Mesodermal cell (in vitro differentiated cells): Measurements from ENCODE around the gene CCNQ.

Experiments
- H3K27ac ChIP-seq: 2 replicates; pipeline ENCODE4 v1.7.0; 2013; ENCODE audit warnings: mild to moderate bottlenecking, low read depth, low read length, moderate library complexity; ENCODE audit not compliant: severe bottlenecking
- H3K36me3 ChIP-seq: 2 replicates; pipeline ENCODE4 v1.7.1; 2013; ENCODE audit warnings: mild to moderate bottlenecking, low read length, moderate library complexity; ENCODE audit not compliant: control insufficient read depth, insufficient read depth
- H3K4me1 ChIP-seq: one replicate; pipeline ENCODE4 v1.7.1; 2013; ENCODE audit warnings: mild to moderate bottlenecking, low read length; ENCODE audit not compliant: insufficient read depth, control insufficient read depth, poor library complexity, severe bottlenecking
- H3K4me3 ChIP-seq: 2 replicates; pipeline ENCODE4 v1.7.0; 2013; ENCODE audit warnings: low read length, control low read depth, mild to moderate bottlenecking; ENCODE audit not compliant: insufficient read depth, poor library complexity, severe bottlenecking; ENCODE audit errors: extremely low read depth
- H3K9me3 ChIP-seq: 2 replicates; pipeline ENCODE4 v1.7.1; 2013; ENCODE audit warnings: mild to moderate bottlenecking, low read length, moderate library complexity; ENCODE audit not compliant: control insufficient read depth
- WGBS, 2 experiments: methylation state at CpG; one replicate each; pipeline ENCODE4 v1.1.5; 2013; ENCODE audit warnings: missing lambda C conversion rate in 2 of 2; ENCODE audit not compliant: insufficient coverage in 2 of 2; 5-methylcytosine and 5-hydroxymethylcytosine counted together

The CCNQ gene

DNA sequence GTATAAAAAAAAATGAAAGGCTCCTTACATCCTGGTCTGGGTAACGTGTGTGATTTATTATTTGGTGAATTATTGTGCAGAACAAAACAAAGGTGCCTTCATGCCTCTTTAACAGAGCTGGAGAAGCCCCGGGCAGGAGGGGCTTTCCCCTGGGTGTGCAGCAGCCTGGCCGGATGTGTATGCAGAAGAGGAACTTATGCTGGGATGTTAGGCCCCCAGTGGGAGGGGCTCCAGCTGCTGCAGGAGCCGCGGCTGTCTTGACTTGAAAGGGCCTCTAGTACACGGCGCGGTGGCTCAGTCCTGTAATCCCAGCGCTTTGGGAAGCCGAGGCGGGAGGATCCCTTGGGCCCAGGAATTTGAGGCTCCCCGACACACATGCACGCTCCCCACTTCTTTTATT, 16.0 kb downstream of the CCNQ start:
- Histone ChIP-seq H3K27ac (no peak overlapping the region), H3K36me3 (peaks cover 7% of the 10 kb centered on the region), H3K4me1 (no peaks in the 10 kb centered on the region), H3K9me3 (no peaks in the 10 kb centered on the region), H3K4me3 (no peak overlapping the region)
- 64% methylated on average over 9 of the region's 13 CpGs; no CpG with 5 or more reads in 1 of the 2 experiments for WGBS, 2 experiments

- Histone ChIP-seq H3K36me3 (no peaks in the 10 kb centered on the region), H3K4me1 (no peaks in the 10 kb centered on the region), H3K9me3 (no peaks in the 10 kb centered on the region), H3K4me3 (no peak overlapping the region), H3K27ac (no peak overlapping the region)
- WGBS, 2 experiments = 100% methylated on average over 3 of the region's 14 CpGs; no CpG with 5 or more reads in 1 of the 2 experiments
These were observed 18.1 kb downstream of the CCNQ start for GRCh38 chrX:153580700-153581386.

GRCh38 chrX:153578889-153579288, 20.1 kb downstream of the CCNQ start:
- Histone ChIP-seq H3K9me3 (no peaks in the 10 kb centered on the region), H3K36me3 (no peaks in the 10 kb centered on the region), H3K4me1 (no peaks in the 10 kb centered on the region), H3K4me3 (no peak overlapping the region), H3K27ac (no peak overlapping the region)
- WGBS, 2 experiments = 86% methylated on average over 1 of the region's 2 CpGs; no CpG with 5 or more reads in 1 of the 2 experiments

GRCh38 chrX:153578200-153578835, 20.6 kb downstream of the CCNQ start:
- Histone ChIP-seq H3K27ac (no peak overlapping the region), H3K4me1 (no peaks in the 10 kb centered on the region), H3K9me3 (no peaks in the 10 kb centered on the region), H3K36me3 (no peaks in the 10 kb centered on the region), H3K4me3 (no peak overlapping the region)
- WGBS, 2 experiments = 44 to 50% methylated on average over 6 to 11 of the region's 18 CpGs

DNA sequence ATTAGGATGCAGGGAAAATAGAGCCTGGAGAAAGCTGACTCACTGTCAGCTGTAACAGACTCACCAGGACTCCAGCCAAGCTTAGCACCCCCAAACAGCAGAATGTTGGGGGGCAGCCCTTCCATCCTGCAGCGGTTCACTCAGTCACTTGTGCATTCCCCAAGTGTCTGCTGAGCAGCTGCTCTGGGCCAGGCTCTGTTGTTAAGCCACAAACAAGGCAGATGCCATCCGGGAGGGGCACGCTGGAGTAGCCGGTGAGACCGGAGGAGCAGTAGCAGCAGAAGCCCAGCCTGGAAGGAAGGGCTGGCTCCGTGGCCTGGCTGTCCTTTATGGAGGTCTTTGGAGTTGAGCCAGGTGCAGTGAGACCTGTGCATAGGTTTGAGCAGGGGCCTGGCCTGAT, 22.0 kb downstream of the CCNQ start:
- 87 to 92% methylated on average over 4 to 5 of the region's 6 CpGs for WGBS, 2 experiments
- no peaks in the 10 kb centered on the region for H3K9me3 ChIP-seq
- no peaks in the 10 kb centered on the region for H3K36me3 ChIP-seq
- H3K4me3 ChIP-seq = no peak overlapping the region
- H3K4me1 ChIP-seq = no peaks in the 10 kb centered on the region
- no peak overlapping the region for H3K27ac ChIP-seq

DNA sequence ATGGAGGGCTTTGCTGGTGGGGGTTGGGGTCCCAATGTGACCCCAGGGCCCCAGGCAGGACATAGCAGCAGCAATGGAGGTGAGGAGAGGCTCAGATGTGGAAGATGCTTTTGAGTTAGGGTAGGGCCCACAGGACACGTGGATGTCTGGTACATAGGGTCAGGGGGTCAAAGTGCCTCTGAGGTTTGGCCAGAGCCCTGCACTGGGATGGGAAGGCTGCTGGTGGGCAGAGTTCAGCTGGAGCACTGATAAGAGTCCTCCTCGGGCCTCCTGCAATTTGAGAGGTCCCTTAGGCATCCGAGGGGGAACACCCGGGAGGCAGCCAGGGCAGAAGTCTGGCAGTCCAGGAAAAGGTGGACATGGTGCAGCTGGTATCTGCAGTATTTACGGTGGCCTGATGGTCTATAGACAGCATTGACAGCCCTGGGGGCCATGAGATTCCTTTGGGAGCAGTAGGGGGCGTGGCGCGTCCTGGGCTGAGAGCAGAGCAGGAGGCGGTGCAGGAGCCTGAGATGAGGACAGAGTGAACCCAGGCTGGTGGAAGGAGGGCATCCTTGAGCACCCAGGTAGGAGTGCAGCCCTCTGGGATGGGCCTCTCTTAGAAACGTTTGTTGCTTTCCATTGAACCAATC, 22.6 kb downstream of the CCNQ start:
- WGBS, 2 experiments = 78 to 87% methylated on average over 3 to 4 of the region's 10 CpGs
- Histone ChIP-seq H3K4me3 (no peak overlapping the region), H3K36me3 (no peaks in the 10 kb centered on the region), H3K27ac (no peak overlapping the region), H3K9me3 (no peaks in the 10 kb centered on the region), H3K4me1 (no peaks in the 10 kb centered on the region)

- no peaks in the 10 kb centered on the region for H3K4me1 ChIP-seq
- no peak overlapping the region for H3K4me3 ChIP-seq
- WGBS, 2 experiments = 79 to 86% methylated on average over 2 to 4 of the region's 4 CpGs
- no peaks in the 10 kb centered on the region for H3K36me3 ChIP-seq
- H3K9me3 ChIP-seq = no peaks in the 10 kb centered on the region
- H3K27ac ChIP-seq = no peak overlapping the region
These were observed 25.0 kb downstream of the CCNQ start for GRCh38 chrX:153573984-153574383.

- WGBS, 2 experiments = 87 to 95% methylated on average over 3 of the region's 10 CpGs
- Histone ChIP-seq H3K27ac (no peak overlapping the region), H3K36me3 (no peaks in the 10 kb centered on the region), H3K4me3 (no peak overlapping the region), H3K9me3 (no peaks in the 10 kb centered on the region), H3K4me1 (no peaks in the 10 kb centered on the region)
These were observed 26.3 kb downstream of the CCNQ start for GRCh38 chrX:153572601-153573000.

DNA sequence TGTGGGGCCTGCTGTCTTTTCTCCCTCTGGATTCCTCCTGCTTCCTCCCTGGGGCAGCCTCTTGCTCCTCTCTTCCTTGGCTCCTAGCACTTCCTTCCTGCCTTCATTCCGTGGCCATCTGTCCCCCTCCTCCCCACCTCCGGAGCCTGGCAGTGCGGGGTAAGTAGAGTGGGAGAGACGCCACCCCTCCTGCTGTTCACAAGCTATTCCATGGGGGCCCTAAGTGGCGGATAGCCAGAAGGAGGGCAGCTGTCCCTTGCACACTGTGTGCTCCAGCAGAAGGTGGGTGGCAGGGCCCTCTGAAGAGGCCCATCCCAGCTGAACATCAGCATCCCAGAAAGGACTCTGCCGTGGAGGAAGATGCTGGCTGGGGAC, 27.4 kb downstream of the CCNQ start:
- 100% methylated on average over 1 of the region's 6 CpGs; no CpG with 5 or more reads in 1 of the 2 experiments for WGBS, 2 experiments
- Histone ChIP-seq H3K4me3 (no peak overlapping the region), H3K27ac (no peak overlapping the region), H3K36me3 (no peaks in the 10 kb centered on the region), H3K4me1 (no peaks in the 10 kb centered on the region), H3K9me3 (no peaks in the 10 kb centered on the region)

GRCh38 chrX:153569475-153569874, 29.5 kb downstream of the CCNQ start:
- H3K36me3 ChIP-seq = no peaks in the 10 kb centered on the region
- no peak overlapping the region for H3K4me3 ChIP-seq
- 96% methylated on average over 3 to 4 of the region's 13 CpGs for WGBS, 2 experiments
- H3K27ac ChIP-seq = no peak overlapping the region
- H3K4me1 ChIP-seq = no peaks in the 10 kb centered on the region
- no peaks in the 10 kb centered on the region for H3K9me3 ChIP-seq
